CD14-positive monocyte (primary cell): Measurements from ENCODE around the gene KCNJ5. TPM values are rescaled to one million over a fixed set of nuclear protein-coding genes. Genes with fewer than 3 reads are reported as not detected.

Experiments used
- DNase-seq, 3 donors: peaks; one replicate each; pipeline ENCODE4 v3.0.0-alpha.2; 2011 to 2022
- H2AFZ ChIP-seq: 2 replicates; pipeline ENCODE4 v1.6.0; 2012; ENCODE audit warnings: mild to moderate bottlenecking, low read depth, low read length, inconsistent platforms; ENCODE audit not compliant: insufficient read depth, poor library complexity, severe bottlenecking
- H3K27ac ChIP-seq, 2 donors: 1 replicate in 1 of 2; 2 replicates in 1 of 2; pipeline ENCODE4 v1.5.1; 2012 to 2013; ENCODE audit warnings: low read length in 2 of 2, control low read depth in 1 of 2, inconsistent platforms in 1 of 2, low read depth in 1 of 2, mild to moderate bottlenecking in 1 of 2
- H3K27me3 ChIP-seq, 2 donors: one replicate each; pipeline versions ENCODE4 v1.6.0 to v1.6.1; 2011 to 2013; ENCODE audit warnings: low read length in 2 of 2; ENCODE audit not compliant: control insufficient read depth in 2 of 2, insufficient read depth in 2 of 2
- H3K36me3 ChIP-seq, 2 donors: replicated peaks in 1 of 2; 1 replicate in 1 of 2; 2 replicates in 1 of 2; pipeline versions ENCODE4 v1.5.1 to v1.6.1; 2012 to 2013; ENCODE audit warnings: low read length in 2 of 2, control low read depth in 1 of 2, inconsistent platforms in 1 of 2, mild to moderate bottlenecking in 1 of 2; ENCODE audit not compliant: insufficient read depth in 2 of 2, control insufficient read depth in 1 of 2
- H3K4me1 ChIP-seq, 2 donors: 1 replicate in 1 of 2; 2 replicates in 1 of 2; pipeline versions ENCODE4 v1.5.1 to v1.6.1; 2012 to 2013; ENCODE audit warnings: low read length in 2 of 2, control low read depth in 1 of 2, inconsistent platforms in 1 of 2, mild to moderate bottlenecking in 1 of 2, moderate library complexity in 1 of 2; ENCODE audit not compliant: insufficient read depth in 2 of 2, control insufficient read depth in 1 of 2
- H3K4me2 ChIP-seq: replicated peaks from 2 replicates; pipeline ENCODE3; 2012; ENCODE audit warnings: low read length, moderate library complexity, mild to moderate bottlenecking; ENCODE audit not compliant: poor library complexity, severe bottlenecking; ENCODE audit errors: extremely low read depth
- H3K4me3 ChIP-seq, 3 experiments: fragments of 200-600 bp in 1 of 3; sonication (generic) in 1 of 3; replicated peaks in 1 of 3; 1 replicate in 2 of 3; 2 replicates in 1 of 3; pipeline ENCODE4 v1.5.1; 2011 to 2013; ENCODE audit warnings: low read length in 3 of 3, mild to moderate bottlenecking in 3 of 3, control low read depth in 2 of 3, low read depth in 2 of 3, inconsistent platforms in 1 of 3, moderate library complexity in 1 of 3
- H3K79me2 ChIP-seq: 2 replicates; pipeline ENCODE4 v1.6.0; 2012; ENCODE audit warnings: mild to moderate bottlenecking, control low read depth, inconsistent platforms, low read length, moderate library complexity; ENCODE audit not compliant: insufficient read depth
- H3K9ac ChIP-seq: 2 replicates; pipeline ENCODE4 v1.6.0; 2017; ENCODE audit warnings: low read length, mild to moderate bottlenecking; ENCODE audit not compliant: insufficient read depth, poor library complexity, severe bottlenecking
- H3K9me3 ChIP-seq, 2 donors: replicated peaks in 1 of 2; 1 replicate in 1 of 2; 2 replicates in 1 of 2; pipeline versions ENCODE4 v1.5.1 to v1.6.1; 2012 to 2013; ENCODE audit warnings: low read length in 2 of 2, control low read depth in 1 of 2; ENCODE audit not compliant: control insufficient read depth in 1 of 2, insufficient read depth in 1 of 2
- H4K20me1 ChIP-seq: 2 replicates; pipeline ENCODE4 v1.6.0; 2012; ENCODE audit warnings: mild to moderate bottlenecking, low read length, control low read depth, moderate library complexity; ENCODE audit not compliant: insufficient read depth
- H3K27ac Mint-ChIP-seq, 7 donors: one replicate each; pipeline ENCODE4 v1.8.0; 2020; ENCODE audit warnings: mild to moderate bottlenecking in 7 of 7, mixed read lengths in 7 of 7, moderate library complexity in 6 of 7, inconsistent platforms in 2 of 7
- H3K27me3 Mint-ChIP-seq, 3 donors: one replicate each; pipeline ENCODE4 v1.8.0; 2021 to 2022; ENCODE audit warnings: low read depth in 3 of 3, mild to moderate bottlenecking in 3 of 3, mixed read lengths in 3 of 3, moderate library complexity in 3 of 3, inconsistent platforms in 1 of 3
- H3K36me3 Mint-ChIP-seq, 2 donors: one replicate each; pipeline ENCODE4 v1.8.0; 2020; ENCODE audit warnings: mixed read lengths in 2 of 2, inconsistent platforms in 1 of 2, mild to moderate bottlenecking in 1 of 2
- H3K4me1 Mint-ChIP-seq: one replicate; pipeline ENCODE4 v1.8.0; 2020; ENCODE audit warnings: mild to moderate bottlenecking, mixed read lengths
- H3K4me3 Mint-ChIP-seq, 2 donors: one replicate each; pipeline ENCODE4 v1.8.0; 2020; ENCODE audit warnings: mild to moderate bottlenecking in 2 of 2, mixed read lengths in 2 of 2, moderate library complexity in 1 of 2
- H3K9me3 Mint-ChIP-seq, 7 donors: one replicate each; pipeline ENCODE4 v1.8.0; 2020 to 2022; ENCODE audit warnings: mixed read lengths in 7 of 7, mild to moderate bottlenecking in 6 of 7, moderate library complexity in 6 of 7, inconsistent platforms in 2 of 7
- CTCF ChIP-seq: fragments of 200-600 bp; IDR thresholded peaks from one replicate; pipeline ENCODE4 v1.8.0; 2022; ENCODE audit warnings: antibody characterized with exemption, mild to moderate bottlenecking
- whole genome bisulfite sequencing: methylation state at CpG from one replicate; pipeline ENCODE4 v1.1.5; 2013; ENCODE audit warnings: missing lambda C conversion rate; ENCODE audit not compliant: insufficient coverage; 5-methylcytosine and 5-hydroxymethylcytosine counted together
- intact Hi-C, 2 donors: fragments of 100-400 bp; cut with micrococcal nuclease; formaldehyde crosslinking; loops; one replicate each; pipeline versions ENCODE4 v1.15.0 to v1.15.1; 2023
- polyA plus RNA-seq, 3 donors: library from polyadenylated mRNA; depleted of rRNA in 1 of 3; unstranded in 2 of 3; stranded (reverse) in 1 of 3; fragments of 300-500 nt in 2 of 3; fragments of >200 nt in 1 of 3; fragmentation: Illumina TruSeq in 2 of 3; gene quantifications; 1 replicate in 2 of 3; 2 replicates in 1 of 3; pipeline ENCODE4 v1.2.3, GENCODE V29; 2012 to 2021

Gene KCNJ5
- polyA plus RNA-seq, 3 donors, result 0.03 TPM; not detected in 2

GRCh38 chr11:128891913-128892398 is 800 bp downstream of the KCNJ5 start:
- Histone ChIP-seq H3K27me3 (peaks cover 23 to 42% of the 10 kb centered on the region in 2 donors), H3K4me2 (no peak overlapping the region), H3K79me2 (no peaks in the 10 kb centered on the region), H4K20me1 (no peaks in the 10 kb centered on the region), H3K4me1 (peaks cover 14 to 17% of the 10 kb centered on the region in 2 donors), H3K36me3 (no peaks in the 10 kb centered on the region), H3K27ac (no peak overlapping the region), H2AFZ (no peak overlapping the region), H3K4me3 (no peak overlapping the region), H3K9ac (no peak overlapping the region), H3K9me3 (peaks cover 0 to 4% of the 10 kb centered on the region in 2 donors)
- peaks cover 32 to 50% (median 49%) of the 10 kb centered on the region in 3 donors for H3K27me3 Mint-ChIP-seq
- peaks cover 0 to 11% (median 0%) of the 10 kb centered on the region in 7 donors for H3K9me3 Mint-ChIP-seq
- peaks cover 0 to 2% of the 10 kb centered on the region in 2 donors for H3K36me3 Mint-ChIP-seq
- H3K27ac Mint-ChIP-seq, result peak overlapping the region in 1 of 7 donors; percentile 48
- intact Hi-C loops, result no loop called here
- no peak for DNase-seq
- peak overlapping the region; percentile 77 to 95 for H3K4me3 Mint-ChIP-seq
- WGBS, result 40% methylated on average over 1 of the region's 6 CpGs
- peaks cover 23% of the 10 kb centered on the region for H3K4me1 Mint-ChIP-seq
- no peak for TF ChIP-seq CTCF

- Histone ChIP-seq H3K79me2 (no peaks in the 10 kb centered on the region), H3K27ac (no peak overlapping the region), H4K20me1 (no peaks in the 10 kb centered on the region), H3K9ac (no peak overlapping the region), H3K4me3 (no peak overlapping the region), H3K4me1 (peaks cover 14 to 15% of the 10 kb centered on the region in 2 donors), H3K36me3 (no peaks in the 10 kb centered on the region), H2AFZ (no peak overlapping the region), H3K27me3 (peaks cover 23 to 42% of the 10 kb centered on the region in 2 donors), H3K9me3 (peaks cover 0 to 4% of the 10 kb centered on the region in 2 donors), H3K4me2 (no peak overlapping the region)
- Mint-ChIP-seq H3K4me3 (no peak overlapping the region), H3K4me1 (peaks cover 20% of the 10 kb centered on the region), H3K36me3 (peaks cover 0 to 2% of the 10 kb centered on the region in 2 donors), H3K27me3 (peaks cover 32 to 49% (median 48%) of the 10 kb centered on the region in 3 donors), H3K27ac (peak overlapping the region in 2 of 7 donors; percentile 28 to 60), H3K9me3 (peaks cover 0 to 11% (median 0%) of the 10 kb centered on the region in 7 donors)
- WGBS, result 80% methylated on average over 3 of the region's 4 CpGs
- intact Hi-C loops, result no loop called here
- no peak for DNase-seq
- no peak for TF ChIP-seq CTCF
Observed at GRCh38 chr11:128892866-128893565, 1.9 kb downstream of the KCNJ5 start.
